Stimulated activated CD8-positive, alpha-beta memory T cell treated with anti-CD3 and anti-CD28 coated beads, Interleukin-12 subunit alpha, Interleukin-12 subunit beta, amount 100 ng/mL, for 24 hours (primary cell): Measurements from ENCODE around the gene TXNRD1.
"Not testable (repeated sequence)": the region's sequence is repeated elsewhere in the genome, so short reads cannot be mapped to it uniquely, and the experiment has no call there.

Experiments
- DNase-seq: peaks from one replicate; pipeline ENCODE4 v3.0.0-alpha.2; 2020; ENCODE audit errors: extremely low read depth

Gene TXNRD1

DNA sequence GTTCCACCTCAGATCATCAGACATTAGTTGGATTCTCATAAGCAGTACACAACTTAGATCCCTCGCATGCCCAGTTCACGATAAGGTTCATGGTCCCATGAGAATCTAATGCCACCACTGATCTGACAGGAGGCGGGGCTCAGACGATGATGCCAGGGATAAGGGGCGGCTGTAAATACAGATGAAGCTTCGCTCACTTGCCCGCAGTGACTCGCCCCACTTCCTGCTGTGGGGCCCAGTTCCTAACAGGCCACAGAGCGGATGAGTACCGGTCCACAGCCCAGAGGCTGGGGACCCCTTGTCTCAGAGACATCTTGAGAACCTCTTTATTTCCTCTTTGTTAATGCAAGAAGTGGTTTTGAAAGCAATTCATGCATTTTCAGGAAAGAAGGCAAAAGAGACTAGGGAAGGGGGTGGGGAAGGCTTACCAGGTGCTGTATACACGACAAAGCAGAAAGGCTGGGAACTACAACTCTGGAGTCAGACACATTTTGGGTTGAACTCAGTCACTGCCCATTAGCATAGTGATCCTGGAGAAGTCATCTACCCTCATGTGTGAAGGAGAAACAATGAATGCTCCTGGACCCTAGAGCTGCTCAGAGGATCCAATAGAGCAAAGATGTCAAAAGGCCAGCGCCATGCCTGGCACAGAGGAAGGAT lies 156.6 kb downstream of the TXNRD1 start:
- no peak for DNase-seq

DNA sequence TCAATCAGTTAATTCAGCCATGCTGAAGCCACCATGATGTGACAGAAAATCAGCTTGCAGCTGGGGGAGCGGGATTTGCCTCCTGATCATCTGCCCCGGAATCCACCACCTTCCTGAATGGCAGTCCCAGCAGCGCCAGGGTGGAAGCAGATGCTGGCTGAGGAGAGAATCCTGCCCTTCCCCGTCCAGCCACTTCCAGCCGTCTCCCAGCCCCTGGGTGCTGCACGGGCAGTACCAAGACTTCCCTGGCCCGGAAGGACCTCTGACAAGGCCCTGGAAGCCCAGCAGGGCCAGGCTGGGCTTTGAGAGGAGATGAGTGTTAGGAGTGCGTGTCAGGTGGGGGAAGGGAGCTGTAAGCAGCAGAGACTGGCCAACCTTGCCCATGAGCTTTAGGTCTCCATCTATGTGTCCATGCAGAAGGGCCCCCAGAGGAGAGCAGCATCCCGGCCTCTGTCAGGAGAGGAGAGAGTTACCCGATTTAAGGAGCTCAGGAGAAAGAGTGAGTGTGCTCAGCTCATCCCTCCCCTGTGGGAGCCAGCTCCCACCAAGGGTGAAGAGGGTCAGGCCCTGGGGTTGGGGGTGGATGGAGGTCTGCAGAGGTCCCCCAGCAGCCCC lies 157.2 kb downstream of the TXNRD1 start:
- DNase-seq: no peak

DNA sequence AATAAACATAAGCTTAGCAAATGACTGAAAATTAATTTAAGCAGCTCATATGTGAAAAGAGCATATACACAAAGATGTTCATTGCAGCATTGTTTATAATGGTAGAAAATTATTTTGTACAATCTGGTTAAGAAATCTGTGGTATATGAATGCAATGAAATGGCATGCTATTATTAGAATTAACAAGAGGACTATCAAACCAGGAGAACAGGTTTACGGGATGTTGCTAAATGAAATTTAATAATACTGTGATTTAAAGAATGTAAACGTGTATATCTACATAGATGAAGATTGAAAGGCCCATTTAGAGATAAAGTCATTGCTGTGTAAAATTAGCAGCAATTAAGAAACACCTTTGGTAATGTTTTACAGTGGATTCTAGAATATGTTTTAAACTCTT lies 158.5 kb downstream of the TXNRD1 start:
- DNase-seq: no peak

DNA sequence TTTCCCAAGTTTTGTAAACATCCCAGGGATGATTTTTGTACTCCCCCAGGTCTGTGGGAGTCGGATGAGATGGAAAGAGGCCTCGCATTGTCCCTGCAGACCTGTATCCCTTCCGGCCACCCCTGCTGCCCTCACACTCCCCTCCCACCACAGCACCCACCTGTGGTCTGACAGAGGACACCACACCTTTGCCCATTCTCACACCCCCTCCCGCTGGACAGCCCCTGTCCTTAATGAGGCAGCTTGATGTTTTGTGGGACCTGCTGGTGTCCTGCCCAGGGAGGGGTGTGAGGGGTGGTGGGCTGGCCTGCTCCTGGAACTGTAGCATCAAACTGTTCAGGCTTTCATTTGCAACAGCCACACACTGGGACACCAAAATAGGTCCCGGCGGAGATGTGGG lies 159.2 kb downstream of the TXNRD1 start:
- no peak for DNase-seq

DNA sequence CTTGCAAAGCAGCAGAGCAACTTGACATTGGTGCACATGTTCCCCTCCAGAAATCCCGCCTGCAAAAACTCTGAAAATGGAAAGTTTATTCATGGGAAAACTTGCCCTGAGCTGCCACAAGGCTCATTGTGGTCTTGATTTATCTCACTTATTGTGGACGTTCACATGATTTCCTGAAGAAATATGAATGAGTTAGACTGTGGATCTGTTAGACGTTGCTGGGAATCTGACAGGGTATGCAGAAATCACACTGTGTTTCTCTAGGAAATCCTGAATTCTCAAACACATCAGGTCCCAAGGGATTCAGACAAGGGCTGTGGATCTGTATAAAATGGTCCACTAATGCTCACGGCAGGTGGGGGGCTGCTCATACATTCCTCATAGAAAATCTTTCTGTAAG lies 160.2 kb downstream of the TXNRD1 start:
- no peak for DNase-seq

DNA sequence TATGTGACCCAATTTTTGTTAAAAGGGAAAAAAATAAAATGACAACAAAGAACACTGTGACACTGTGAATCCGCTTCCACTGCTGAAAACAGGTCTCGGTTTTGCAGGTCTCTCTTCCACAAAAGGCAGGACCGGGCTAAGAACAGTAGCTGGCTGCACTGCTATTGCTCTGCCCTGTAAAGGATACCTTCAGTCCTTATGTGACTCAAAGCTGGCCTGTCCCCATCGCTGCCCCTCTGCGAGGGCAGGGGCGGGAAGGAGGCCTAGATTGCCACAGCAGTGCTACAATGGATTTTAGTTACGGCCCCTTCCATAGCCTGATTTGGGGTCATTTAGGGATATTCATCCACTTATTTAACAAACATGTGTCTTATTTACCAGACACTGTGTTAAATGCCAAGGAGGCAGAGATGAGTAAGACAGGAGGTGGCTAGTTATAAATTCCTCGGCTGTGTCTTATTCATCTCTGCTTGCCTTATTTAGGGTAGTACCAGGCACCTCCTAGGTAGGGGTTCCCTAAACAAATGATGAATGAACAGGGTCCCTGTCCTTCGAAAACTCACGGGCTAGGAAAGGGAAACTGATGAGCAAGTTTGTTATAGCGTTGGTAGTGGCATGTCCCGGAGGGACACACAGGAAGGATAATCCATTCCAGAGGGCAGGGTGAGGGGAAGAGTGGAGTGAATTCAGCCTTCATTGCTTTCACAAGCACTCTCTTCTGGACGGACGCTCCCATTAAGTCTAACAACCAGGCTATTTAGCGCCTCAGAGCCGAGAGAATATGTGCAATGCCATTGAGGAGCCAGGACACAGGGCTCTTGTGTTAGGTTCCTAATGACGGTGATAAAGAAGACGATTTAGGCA lies 161.3 kb downstream of the TXNRD1 start:
- no peak for DNase-seq

DNA sequence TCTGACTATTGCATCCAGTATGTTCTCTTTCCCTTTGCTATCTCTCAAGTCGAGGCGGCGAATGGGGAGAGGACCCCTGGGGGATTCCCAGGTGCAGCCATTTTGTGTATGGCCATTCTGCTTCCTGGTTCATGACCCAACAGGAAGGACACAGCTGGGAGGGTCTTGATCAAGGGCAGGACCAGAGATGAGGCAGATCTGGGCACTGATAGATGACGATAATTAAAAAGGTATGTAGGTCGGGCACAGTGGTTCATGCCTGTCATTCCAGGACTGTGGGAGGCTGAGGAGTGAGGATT lies 161.9 kb downstream of the TXNRD1 start:
- DNase-seq: no peak

DNA sequence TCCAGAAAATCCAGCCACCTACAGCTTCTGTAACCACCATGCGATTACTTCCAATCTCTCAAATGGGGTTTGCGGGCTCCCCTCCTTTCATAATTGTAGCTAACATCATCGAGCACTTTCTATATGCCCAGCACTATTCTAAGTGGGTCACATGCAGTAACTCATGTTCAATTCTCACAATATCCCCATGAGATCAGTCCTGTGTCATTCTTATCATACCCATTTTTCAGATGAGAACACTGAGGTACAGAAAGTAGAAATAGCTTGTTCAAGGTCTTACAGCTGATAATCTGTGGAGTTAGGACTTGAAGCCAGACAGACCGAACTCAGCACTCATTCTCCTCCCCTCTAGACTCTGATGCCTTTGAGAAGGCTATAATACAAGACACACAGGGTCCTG lies 162.8 kb downstream of the TXNRD1 start:
- DNase-seq: no peak

DNA sequence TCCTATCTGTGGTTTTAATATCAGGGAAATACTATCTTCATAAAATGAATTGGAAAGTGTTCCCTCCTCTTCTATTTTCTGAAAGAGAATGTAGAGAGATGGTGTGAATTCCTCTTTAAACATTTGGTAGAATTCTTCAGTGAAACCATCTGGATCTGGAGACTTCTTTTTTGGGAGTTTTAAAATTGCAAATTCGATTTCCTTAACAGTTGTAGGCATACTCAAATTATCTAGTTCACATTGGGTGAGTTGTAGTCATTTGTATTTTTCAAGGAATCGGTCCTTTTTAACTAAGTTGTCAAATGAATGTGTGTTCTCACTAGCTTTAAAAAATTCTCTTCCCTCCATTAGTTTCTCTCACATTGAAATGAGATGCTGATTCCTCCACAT lies 165.8 kb downstream of the TXNRD1 start:
- no peak for DNase-seq

DNA sequence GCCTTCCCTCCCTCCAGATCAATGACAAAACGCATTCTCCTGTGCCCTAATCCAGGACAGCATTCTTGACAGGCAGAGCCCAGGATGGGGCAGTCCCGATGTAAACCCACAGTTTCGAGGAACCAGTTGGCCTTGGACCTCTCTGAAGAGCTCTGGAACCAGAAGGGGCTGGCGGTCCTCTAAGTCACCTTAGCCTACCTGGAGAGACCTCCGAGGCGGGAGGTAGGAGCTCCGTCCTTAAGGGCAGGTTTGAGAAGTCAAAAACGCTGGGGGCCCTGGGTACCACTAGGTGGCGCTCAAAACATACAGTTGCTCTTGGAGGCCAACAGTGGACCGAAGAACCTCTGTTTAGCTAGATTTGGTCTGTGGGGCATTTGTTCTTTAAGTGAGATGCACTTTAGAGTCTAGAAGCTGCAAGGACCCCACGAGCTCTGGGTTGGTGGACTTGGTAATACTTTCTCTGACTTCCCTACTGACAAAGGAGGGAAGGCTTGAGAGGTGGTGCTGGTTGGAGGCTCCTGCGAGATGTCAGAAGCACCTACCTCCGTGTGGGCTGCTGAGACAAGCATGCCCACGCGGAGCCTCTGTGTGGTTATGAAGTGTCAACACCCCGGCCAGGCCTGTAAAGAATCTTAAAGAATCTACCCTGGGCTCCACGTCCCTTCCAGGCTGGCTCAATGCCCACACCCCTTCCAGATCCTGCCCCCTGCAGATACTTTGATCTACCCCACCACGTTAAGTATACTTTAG lies 166.3 kb downstream of the TXNRD1 start:
- DNase-seq: peak; percentile 32

DNA sequence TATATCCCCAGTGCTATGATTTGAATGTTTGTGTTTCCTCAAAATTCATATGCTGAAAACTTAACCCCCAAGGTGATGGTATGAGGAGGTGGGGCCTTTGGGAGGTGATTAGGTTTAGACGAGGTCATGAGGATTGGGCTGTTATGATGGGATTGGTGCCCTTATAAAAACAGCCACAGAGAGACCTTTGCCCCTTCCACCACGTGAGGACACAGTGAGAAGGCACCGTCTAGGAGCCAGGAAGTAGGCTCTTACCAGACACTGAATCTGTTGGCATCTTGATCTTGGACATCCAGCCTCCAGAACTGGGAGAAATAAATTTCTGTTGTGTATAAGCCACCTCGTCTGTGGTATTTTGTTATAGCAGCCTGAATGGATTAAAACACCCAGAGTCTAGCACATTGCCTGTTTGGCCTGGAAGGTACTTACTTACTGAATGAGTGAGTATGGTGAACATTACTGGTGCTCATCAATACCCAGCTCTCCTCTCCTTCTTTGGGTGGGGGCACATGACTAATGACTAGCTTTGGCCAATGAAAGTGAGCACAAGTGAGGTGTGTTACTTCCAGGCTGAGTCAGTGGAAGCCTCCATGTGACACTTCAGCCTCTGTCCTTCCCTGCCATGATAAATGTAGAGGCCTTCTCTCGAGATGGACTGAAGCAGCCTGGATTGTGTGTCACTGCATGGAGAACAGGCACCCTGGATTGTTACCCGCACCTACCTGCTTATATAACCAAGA lies 168.7 kb downstream of the TXNRD1 start:
- no peak for DNase-seq

DNA sequence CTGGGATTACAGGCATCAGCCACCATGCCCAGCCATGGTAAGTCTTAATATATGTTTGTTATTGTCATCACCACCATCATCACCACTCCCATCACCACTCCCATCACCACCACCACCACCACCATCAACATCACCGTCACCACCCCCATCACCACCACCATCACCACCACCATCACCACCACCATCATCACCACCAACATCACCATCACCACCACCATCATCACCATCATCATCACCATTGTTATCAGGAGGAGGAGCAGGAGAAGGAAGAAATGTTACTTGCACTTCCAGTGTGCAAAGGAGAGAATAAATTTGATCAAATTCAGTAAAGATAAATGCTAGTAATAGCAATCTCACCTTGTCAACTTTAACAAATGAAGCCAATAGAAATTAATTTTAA lies 169.9 kb downstream of the TXNRD1 start:
- no peak for DNase-seq

DNA sequence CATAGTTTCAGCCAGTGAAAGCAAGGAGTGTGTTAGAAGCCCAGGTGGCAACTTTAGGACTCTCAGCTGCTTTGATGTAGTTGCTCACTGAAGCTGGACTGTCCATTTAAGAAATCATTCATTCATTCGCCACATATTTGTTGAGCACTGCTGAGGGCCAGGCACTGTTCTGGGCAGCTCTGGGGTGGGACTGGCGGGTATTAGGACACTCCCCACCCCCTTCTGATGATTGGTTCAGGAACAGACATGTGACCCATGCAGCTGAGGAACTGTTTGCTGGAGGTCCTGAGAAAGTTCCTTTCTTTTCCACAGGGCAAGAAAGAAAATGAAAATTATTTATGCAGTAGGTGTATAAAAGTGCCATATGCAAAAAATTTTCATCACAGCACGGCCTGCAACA lies 170.9 kb downstream of the TXNRD1 start:
- DNase-seq: no peak

DNA sequence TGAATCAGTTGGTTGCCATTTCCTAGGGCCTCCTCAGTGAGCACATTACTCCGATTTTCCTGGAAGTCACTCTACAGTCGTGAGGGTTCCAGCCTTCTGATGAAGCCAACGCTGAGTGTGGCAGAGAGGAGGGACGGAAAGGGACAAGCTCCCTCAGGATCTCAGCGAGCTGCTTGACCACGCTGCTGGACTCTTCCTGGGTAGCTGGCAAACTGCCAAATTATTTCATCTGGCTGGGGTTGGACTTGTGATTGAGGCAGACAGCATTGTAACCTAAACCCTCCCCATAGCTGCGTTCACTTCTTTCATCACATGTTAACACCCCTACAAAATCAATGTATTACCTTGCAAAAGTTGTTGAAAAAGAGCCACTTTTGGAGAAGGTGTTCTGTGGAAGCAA lies 171.6 kb downstream of the TXNRD1 start:
- no peak for DNase-seq

DNA sequence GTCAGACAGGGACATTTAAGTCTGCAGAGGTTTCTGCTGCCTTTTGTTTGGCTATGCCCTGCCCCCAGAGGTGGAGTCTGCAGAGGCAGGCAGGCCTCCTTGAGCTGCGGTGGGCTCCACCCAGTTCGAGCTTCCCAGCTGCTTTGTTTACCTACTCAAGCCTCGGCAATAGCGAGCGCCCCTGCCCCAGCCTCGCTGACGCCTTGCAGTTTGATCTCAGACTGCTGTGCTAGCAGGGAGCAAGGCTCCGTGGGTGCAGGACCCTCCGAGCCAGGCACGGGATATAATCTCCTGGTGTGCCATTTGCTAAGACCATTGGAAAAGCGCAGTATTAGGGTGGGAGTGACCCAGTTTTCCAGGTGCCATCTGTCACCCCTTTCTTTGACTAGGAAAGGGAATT lies 178.5 kb downstream of the TXNRD1 start:
- DNase-seq: not testable (repeated sequence)
